NCI-H2227 (cell line): ENCODE measurements around the gene FXR2.

Experiments
- DNase-seq: peaks from one replicate; lab custom pipeline; 2025; ENCODE audit not compliant: unreplicated experiment; lab: John Stamatoyannopoulos, UW

FXR2 gene

DNA sequence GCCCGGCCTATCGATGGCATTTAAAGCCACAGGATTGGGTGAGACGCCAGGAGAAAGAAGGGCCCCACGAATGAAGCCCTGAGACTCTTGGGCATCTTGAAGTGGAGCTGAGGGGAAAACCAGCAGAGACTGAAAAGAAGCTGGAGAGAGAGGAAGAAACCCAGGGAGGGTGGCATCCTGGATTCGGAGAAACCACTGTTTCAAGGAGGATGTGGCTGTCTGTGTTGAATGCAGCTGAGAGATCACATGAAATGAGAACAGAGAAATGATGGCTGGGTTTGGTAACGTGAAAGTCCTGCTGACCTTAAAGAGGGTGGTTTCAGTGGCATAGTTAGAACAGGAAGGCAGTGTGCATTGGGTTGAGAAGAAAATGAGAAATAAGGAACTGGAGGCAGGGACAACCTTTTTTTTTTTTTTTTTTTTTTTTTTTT, 62.1 kb downstream of the FXR2 start:
- DNase-seq, result no peak

DNA sequence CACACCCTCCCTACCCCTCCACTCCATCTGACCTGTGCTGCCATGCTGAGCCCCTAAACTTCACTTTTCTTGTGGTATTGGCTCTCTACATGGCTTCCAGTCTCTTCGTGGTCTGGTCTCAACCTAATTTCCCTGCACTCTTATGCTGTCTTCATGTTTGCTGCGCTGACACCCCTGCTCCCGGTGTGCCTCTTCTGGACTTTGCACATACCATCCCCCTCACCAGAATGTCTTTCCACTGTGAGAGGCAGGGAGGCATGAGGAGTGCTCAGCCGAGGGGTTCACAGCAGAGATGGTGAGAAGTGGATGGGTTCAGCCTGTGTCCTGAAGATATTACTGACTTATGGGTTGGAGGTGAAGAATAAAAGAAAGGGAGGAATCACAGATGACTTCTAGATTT, 63.3 kb downstream of the FXR2 start:
- no peak for DNase-seq

- no peak for DNase-seq
Measured at GRCh38 chr17:7550344-7550743, 64.4 kb downstream of the FXR2 start.

- no peak for DNase-seq
Measured at GRCh38 chr17:7549401-7550055, 65.2 kb downstream of the FXR2 start.

GRCh38 chr17:7548585-7549400, 65.9 kb downstream of the FXR2 start, which contains the start of gene TNFSF12:
TNFSF12 (plus strand) TSS chr17:7549058; CDS start chr17:7549154, 96 bp downstream.
- DNase-seq, result peak; percentile 30

GRCh38 chr17:7544911-7545310, 69.8 kb downstream of the FXR2 start:
- no peak for DNase-seq
